CD4-positive, alpha-beta T cell treated with Interferon gamma for 1 hour (primary cell): ENCODE measurements around the gene PLA2G2E.
"Not testable (repeated sequence)": the region's sequence is repeated elsewhere in the genome, so short reads cannot be mapped to it uniquely, and the experiment has no call there.

Source experiments
- DNase-seq: peaks from one replicate; pipeline ENCODE4 v3.0.0-alpha.2; 2020

Gene PLA2G2E

GRCh38 chr1:19880841-19881240, 42.6 kb downstream of the PLA2G2E start:
- not testable (repeated sequence) for DNase-seq

GRCh38 chr1:19879661-19880060, 43.8 kb downstream of the PLA2G2E start:
- no peak for DNase-seq

- no peak for DNase-seq
Measured at GRCh38 chr1:19879227-19879626, 44.2 kb downstream of the PLA2G2E start.

GRCh38 chr1:19878637-19878985, 44.8 kb downstream of the PLA2G2E start:
- DNase-seq: no peak

GRCh38 chr1:19877821-19878636, 45.4 kb downstream of the PLA2G2E start:
- DNase-seq: no peak

GRCh38 chr1:19877181-19877750, 46.2 kb downstream of the PLA2G2E start:
- no peak for DNase-seq

- DNase-seq: no peak
Measured at GRCh38 chr1:19872190-19872589, 51.2 kb downstream of the PLA2G2E start.
